Measurements from ENCODE around the gene ATP8A2.

- no peak for TF ChIP-seq CTCF (conservative IDR thresholded peaks at IDR 0.05; ENCODE audit: low read length)
- TF ChIP-seq EZH2phosphoT487 (IDR thresholded peaks at IDR 0.05; ENCODE audit: borderline replicate concordance, low read depth, low read length): no peak
Measured at GRCh38 chr13:25604106-25604505, 232.3 kb downstream of the ATP8A2 start.

All from OCI-LY7 (cell line).